Mesenteric fat pad (tissue), 1 donor: ENCODE results near the gene CFAP20DC. TPM values are rescaled to one million over a fixed set of nuclear protein-coding genes. Genes with fewer than 3 reads are reported as not detected.
"Not testable (repeated sequence)": the region's sequence is repeated elsewhere in the genome, so short reads cannot be mapped to it uniquely, and the experiment has no call there.

Experiments used
- DNase-seq: peaks from one replicate; pipeline ENCODE4 v3.0.0-alpha.2; 2020; ENCODE audit warnings: low spot score
- total RNA-seq: library from RNA; stranded (reverse); fragmentation: NEBNext Ultra II Directional; extraction: Animal tissue kit (Norgen Biotek cat#: 25700); gene quantifications from one replicate; pipeline ENCODE4 v1.2.1, GENCODE V29; 2021
- donor health status: DM: yes; HTN: yes; CAD: no.

The CFAP20DC gene
- total RNA-seq, 1 donor from 2014 or later: not detected

DNA sequence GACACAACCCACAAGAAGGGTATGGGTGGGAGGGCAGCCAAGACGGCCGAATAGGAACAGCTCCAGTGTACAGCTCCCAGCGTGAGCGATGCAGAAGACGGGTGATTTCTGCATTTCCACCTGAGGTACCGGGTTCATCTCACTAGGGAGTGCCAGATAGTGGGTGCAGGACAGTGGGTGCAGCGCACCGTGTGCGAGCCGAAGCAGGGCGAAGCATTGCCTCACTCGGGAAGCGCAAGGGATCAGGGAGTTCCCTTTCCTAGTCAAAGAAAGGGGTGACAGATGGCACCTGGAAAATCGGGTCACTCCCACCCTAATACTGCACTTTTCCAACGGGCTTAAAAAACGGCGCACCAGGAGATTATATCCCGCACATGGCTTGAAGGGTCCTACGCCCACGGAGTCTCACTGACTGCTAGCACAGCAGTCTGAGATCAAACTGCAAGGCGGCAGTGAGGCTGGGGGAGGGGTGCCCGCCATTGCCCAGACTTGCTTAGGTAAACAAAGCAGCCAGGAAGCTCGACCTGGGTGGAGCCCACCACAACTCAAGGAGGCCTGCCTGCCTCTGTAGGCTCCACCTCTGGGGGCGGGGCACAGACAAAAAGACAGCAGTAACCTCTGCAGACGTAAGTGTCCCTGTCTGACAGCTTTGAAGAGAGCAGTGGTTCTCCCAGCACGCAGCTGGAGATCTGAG lies 243.1 kb downstream of the CFAP20DC start:
- not testable (repeated sequence) for DNase-seq

DNA sequence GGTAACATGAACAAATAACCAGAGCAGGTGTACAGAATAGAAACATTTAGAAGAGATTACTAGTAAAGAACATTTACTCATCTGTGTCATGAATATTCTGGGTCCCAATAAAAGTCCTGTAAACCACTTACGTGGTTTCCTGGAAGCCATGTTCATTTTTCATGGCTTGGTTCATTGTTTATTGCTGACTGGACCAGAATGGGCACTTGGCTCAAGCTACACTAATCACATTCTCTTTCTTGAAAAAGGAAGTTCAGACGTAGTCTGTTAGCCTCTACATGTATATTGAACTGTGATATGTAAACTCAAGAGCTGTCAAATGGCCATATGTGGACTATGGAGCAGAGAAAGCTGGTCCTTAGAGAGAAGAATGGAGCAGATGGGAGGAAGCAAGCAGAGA lies 244.9 kb downstream of the CFAP20DC start:
- no peak for DNase-seq

DNA sequence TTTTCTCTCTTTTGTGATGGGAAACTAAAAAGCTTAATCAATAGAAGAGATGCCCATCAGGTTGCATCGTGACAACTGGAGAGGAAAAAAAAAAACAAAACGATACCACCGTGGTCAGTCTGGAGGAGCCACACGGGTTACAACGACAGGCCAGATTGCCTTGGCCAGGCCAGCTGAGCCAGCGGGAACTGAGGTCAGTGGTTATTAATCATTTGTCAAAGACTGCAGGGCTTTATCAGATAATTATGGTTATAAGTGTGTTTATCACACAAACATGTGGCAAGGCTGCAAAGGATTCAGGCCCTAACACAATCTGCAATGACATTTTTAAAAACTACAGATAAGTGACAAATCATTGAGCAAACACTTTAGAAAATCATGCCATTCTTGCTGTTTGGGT lies 248.3 kb downstream of the CFAP20DC start:
- DNase-seq: no peak

DNA sequence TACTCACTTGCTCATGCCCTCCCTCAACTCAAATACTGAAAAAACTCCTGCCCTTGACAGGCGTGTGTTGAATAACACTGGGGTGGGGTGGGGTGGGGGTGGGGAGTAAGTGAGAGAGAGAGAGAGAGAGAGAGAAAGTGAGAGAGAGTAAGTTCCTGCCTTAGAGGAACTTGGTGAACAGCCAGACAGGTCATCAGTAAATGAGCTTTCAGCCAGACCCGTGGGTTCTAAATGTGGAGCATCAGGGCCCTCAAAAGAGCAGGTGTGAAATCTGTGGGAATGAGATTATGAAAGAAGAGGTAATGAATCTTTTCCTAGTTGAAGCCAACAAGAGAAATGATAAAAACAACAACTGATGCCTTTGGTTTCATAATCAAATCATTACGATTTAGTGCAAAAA lies 248.9 kb downstream of the CFAP20DC start:
- DNase-seq: no peak

DNA sequence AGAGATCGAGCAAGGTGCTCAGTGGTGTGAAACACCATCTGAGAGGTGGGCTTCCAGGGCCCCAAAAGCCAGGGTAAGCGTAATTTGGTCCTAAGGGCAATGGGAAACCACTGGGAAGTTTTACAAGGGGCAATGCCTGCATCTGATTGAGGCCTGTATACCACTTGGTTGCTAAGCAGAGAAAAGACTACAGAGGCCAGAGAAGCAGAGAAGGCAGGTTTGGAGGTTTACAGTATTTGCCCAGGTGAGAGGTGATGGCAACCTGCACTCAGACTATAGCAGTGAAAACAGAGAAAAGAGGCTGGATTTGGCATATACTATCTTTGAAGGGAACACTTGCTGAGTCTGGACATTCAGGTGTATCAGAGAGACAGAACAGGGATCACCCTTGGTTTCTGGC lies 249.8 kb downstream of the CFAP20DC start:
- DNase-seq: no peak

DNA sequence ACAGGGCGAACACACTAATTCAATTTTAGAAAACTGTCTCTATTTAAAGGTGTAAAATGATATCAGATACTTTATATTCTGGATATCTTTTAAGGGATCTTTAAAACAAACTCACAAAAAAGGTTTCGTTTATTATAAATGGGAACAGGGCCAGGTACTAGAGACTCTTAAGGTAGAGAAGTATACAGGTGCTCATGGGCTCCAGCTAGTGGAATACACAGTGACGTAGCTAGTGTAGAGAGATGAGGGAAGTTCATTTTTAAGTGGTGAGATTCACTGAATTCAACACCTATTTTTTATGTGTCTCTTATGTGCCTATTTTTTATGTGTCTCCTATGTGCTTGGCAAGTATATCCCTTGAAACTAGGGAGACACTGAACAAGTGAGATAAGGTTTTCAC lies 250.6 kb downstream of the CFAP20DC start:
- DNase-seq: no peak

DNA sequence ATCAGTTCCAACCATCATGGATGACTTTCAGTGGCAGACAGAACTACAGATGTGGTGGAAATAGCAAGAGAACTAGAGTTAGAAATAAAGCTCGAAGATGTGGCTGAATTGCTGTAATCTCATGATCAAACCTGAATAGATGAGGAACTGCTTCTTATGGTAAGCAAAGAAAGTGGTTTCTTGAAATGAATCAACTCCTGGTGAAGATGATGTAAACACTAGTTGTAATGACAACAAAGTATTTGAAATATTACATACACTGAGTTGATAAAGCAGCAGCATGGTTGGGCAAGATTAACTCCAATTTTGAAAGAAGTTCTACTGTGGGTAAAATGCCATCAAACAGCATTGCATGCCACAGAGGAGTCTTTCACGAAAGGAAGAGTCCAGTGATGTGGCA lies 251.5 kb downstream of the CFAP20DC start:
- no peak for DNase-seq

DNA sequence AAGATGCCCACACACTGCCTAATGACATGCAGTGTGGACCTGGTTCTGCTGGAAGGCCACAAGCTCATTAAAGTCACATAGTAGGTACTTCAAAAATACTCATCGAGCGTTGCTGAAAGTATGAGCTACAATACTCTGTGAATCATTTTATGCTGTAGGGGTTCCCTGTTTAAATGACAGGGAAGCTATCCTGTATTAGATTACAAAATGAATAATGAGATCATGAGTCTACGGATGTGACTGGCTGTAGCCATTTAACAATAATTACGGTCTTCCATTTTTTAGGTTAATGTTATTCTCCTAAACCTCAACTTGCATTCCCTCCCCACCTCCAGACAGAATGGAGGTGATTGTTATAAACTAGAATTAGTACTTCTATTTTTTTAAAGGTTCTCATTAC lies 255.1 kb downstream of the CFAP20DC start:
- no peak for DNase-seq

DNA sequence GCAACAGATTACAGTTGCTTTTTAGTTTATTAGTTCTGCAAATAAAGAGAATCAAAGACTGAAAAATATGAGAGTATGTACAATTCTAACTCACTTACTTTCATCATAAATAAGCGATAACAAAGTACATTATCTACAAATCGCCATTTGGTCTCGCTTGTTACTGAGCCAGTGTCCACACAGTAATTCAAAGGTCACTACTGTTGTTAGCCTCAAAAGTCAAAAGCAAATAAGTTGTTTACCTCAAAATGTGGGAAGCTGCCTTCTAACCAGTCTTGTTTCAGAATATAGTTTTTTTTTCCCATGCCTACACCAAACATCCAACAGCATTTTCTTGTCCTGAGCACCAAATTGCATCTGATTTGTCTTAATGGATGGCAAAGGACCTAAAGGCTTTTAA lies 255.9 kb downstream of the CFAP20DC start:
- DNase-seq: no peak

DNA sequence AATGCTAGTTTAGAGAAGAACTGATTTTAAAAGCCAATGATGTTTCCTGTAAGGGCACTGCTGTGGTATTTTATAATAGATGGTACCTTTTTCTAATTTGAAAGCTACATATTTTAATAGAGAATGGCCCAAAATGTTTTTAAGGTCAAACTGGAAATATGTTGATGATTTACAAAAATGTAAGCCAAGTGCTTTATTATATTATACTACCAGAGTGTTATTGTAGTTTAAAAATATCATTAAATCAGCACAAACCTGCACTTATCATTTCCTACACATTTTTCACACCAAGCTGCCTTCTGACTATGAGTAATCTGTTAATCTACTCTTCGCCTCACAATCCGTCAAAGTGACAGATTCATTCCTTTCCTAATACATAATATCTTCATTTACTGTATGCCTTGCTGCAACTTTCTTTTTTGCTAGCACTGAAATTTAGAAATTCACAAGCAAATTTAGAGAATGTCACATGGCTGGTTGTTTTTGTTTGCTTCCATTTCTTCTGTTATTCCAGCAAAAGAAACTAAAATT lies 256.8 kb downstream of the CFAP20DC start:
- DNase-seq: no peak

DNA sequence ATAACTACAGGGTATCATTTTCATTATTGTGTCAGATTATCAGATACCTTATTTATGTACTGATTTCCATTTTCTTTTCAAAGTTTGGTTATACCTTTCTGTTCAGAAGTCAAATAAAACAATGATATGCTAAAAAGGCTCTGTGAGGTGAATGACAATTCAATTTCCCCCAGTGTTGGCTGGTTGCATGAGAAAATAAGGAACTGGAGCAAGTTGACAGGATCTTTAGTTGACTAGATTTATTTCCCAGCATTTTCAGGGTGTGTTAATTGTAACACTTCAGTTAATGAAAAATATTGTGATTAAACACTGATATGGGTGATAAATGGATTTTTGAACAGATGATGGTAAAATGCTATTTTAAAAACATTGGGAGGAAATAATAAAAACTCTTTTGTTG lies 260.4 kb downstream of the CFAP20DC start:
- no peak for DNase-seq

DNA sequence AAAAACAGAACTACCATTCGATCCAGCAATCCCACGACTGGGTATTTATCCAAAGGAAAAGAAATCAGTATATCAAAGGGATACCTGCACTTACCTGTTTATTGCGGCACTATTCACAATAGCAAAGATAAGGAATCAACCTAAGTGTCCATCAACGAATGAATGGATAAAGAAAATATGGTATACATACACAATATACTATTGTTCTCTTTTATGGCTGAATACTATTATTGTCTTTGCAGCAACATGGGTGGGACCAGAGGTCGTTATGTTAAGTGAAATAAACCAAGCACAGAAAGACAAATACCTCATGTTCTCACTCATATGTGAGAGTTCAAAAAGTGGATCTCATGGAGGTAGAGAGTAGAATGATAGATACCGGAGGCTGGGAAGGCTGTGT lies 264.9 kb downstream of the CFAP20DC start:
- DNase-seq: no peak

DNA sequence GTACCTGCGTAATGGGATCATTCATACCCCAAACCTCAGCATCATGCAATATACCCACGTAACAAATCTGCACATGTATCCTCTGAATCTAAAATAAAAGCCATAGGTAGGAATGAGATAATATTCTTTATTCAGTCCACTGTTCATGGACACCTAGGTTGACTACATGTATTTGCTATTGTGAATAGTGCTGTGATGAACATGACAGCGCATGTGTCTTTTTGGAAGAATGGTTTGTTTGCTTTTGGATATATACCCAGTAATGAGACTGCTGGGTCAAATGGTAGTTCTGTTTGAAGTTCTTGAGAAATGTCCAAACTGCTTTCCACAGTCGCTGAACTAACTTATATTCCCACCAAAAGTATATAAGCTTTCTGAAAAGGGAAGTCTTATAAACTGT lies 265.4 kb downstream of the CFAP20DC start:
- no peak for DNase-seq

DNA sequence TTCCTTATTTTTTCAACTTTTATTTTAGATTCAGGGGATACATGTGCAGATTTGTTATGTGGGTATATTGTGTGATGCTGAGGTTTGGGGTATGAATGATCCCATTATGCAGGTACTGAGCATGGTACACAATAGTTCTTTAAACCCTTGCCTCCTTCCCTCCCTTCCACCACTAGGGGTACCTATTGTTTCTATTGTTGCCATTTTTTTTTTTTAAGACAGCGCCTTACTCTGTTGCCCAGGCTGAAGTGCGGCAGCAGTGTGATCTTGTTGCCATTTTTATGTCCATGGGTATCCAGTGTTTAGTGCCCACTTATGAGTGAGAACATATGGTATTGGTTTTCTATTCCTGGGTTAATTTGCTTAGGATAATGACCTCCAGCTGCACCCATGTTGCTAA lies 266.0 kb downstream of the CFAP20DC start:
- no peak for DNase-seq

DNA sequence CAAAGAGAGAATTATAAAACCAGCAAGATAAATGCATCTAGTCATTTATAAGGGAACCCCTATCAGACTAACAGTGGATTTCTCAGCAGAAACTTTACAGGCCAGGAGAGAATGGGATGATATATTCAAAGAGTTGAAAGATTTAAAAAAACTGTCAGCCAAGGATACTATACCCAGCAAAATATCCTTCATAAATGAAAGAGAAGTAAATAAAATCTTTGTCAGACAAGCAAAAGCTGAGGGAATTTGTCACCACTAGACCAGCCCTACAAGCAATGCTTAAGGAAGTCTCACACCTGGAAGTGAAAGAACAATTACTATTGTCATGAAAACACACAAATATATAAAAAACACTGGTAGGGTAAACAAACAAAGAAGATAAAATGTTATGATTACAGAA lies 269.9 kb downstream of the CFAP20DC start:
- no peak for DNase-seq

DNA sequence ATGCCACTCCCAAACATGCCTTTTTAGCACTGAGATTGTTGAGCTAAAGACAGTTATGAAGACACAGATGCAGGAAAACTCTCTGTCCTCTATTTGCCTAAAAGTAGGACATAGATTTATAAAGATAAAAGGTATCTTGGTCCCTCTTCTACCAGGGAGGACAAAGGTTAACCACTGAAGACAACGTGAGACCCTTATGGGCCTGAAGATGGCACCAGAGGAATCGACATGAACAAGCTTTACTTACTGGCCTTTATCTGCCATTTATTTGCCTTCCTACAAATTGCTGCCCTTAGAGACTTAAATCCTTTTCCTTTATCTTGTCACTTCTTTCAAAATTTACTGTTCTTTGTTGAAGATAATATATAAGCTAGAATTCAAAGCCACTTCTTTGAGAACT lies 273.6 kb downstream of the CFAP20DC start:
- DNase-seq: no peak

DNA sequence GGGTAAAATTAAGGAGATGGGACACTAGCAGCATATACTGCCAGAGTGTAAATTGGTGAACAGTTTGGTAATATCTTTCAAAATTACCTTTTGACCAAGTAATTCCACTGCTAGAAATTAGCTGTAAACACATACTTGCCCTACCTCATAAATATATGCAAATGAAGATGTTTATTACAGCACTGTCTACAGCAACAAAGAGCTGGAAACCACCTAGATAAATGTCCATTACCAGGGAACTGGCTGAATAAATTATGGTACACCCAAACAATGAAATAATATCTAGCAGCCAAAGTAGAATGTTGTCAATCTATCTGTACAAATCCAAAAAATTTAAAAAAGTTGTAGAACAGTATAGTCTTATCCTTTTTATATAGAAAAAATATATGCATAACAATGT lies 277.4 kb downstream of the CFAP20DC start:
- DNase-seq: no peak

DNA sequence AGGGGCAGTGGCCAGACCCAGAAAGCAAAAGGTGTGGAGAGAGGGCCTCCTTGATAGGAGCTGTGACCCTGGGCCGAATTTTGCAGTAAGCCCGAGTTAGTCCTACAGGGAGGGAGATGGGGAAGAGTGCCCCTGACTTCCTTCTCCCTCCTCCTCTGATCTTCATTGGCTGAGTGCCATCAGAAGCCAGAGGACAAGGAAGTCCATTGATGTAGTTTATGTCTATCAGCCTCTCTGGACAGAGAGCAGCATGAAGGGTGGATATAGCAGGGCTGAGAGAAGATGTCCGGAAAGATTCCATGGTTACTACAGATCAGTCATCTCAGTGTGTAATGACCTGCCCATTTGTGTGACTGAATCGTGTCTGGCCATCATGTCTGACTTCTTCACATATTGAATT lies 280.8 kb downstream of the CFAP20DC start:
- no peak for DNase-seq

DNA sequence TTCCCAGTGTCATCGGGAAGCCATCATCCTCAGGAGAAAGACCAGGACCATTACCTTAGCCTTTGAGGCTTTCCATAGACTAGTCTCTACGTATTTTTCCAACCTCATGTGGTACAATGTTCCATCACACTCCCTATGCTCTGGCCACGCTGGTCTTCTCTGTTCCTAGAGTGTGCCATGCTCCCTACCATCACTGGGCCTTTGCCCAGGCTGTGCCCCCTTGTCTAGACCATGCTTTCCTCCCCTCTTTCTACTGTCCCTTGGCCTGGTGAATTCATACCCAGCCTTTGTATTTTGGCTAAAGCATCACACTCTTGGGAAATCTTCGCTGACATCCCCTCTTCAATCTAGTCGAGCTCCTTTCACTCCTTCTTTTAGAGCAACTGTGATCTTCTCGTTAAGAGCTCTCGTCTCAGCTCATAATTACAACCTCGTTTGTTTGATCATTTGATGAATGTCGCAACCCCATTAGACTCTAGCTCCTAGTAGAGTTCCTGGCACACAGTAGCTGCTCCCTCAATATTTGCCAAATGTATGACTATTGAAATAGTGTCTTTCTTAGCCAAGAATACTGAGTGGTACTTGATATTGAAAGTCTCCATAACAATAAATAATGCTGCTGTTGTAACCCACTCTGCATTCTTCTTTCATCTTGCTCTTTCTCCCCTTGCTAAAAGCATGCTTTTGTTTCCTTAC lies 283.1 kb downstream of the CFAP20DC start:
- DNase-seq: no peak

DNA sequence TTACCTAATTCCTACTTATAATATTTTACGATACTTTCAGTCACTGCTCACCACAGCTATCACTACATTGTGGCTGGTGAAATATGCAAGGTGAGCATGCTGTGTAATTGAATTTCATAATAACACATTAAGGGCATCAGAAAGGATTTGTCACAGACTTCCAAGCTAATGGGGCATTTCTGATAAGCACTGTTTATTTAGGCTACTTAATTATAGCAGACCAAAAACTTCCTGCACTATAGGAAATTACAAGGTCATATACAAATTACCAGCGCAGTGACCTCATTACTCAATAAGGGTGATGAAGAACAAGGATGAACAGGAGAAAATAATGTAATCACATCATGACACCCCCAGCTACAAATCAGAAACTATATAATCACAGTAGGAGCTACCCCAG lies 294.7 kb downstream of the CFAP20DC start:
- DNase-seq: no peak

DNA sequence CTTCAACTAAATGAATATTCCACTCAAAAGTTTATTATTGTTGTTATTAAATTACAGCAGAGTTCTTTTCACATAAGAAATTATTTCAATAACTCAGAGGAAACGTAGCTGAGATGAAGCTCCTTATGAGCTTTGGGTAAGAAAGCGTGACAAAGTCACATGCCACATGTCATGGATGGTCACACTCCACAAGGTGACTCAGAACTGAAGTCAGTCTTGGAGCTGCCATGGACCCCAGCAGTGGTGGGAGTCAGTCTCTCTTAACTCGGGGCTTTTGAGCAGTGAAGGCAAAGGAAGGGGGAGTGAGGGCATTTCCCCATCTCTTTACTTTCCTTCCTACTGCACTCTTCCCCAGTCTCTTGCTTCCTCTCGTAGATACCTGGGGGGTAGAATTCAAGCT lies 295.8 kb downstream of the CFAP20DC start:
- DNase-seq: no peak

DNA sequence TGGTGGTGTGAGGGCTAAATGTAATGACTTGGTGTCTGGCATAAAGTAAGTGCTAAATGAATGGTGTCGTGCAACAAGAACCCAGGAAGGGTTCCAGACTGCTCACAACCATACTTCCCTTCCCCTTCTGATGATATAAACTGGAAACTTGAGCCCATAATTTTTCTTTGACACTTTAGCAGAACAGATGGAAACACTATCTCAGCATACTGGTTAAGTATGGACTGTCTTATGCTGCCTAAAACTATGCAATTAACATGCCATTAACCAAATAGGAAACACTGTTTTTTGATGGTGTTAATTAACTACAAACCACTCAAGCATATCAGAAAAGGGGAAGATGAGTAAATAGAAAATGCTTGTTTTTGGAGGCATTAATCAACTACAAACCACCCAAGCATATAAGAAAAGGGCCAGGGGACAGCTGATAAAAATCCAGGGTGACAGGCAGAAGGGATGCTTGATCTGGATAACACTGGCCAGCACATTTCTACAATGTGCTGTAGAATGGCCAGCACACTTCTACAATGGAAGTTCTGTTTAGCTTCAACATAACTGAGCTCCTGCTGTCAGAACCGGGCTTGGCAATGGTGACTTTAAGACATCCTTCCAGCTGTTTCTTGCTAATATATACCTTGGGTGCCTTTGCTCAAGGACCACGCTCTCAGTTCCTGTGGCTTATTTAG lies 297.8 kb downstream of the CFAP20DC start:
- DNase-seq: no peak
